Measurements from ENCODE around the gene NFASC. TPM values are rescaled to one million over a fixed set of nuclear protein-coding genes. Genes with fewer than 3 reads are reported as not detected.

NFASC gene
- polyA plus RNA-seq, 3 donors: 0.08 TPM; not detected in 2

GRCh38 chr1:204879351-204879750 lies 8.7 kb downstream of the NFASC start:
- Mint-ChIP-seq H3K27me3 (ENCODE audit: low read depth in 3 of 3) (peaks cover 4 to 24% (median 19%) of the 10 kb centered on the region in 3 donors), H3K4me1 (no peaks in the 10 kb centered on the region), H3K4me3 (no peak overlapping the region), H3K27ac (no peak overlapping the region), H3K36me3 (no peaks in the 10 kb centered on the region), H3K9me3 (no peaks in the 10 kb centered on the region)
- H3K4me3 ChIP-seq (replicated peaks in 1 of 3; ENCODE audit: low read depth in 2 of 3, low read length in 3 of 3): no peak overlapping the region
- no peak for DNase-seq
- H3K27me3 ChIP-seq (ENCODE audit: control insufficient read depth in 2 of 2, insufficient read depth in 2 of 2, low read length in 2 of 2): peaks cover 2 to 6% of the 10 kb centered on the region in 2 donors
- no peaks in the 10 kb centered on the region for H3K4me1 ChIP-seq (ENCODE audit: control insufficient read depth in 1 of 2, insufficient read depth in 2 of 2, low read length in 2 of 2)
- intact Hi-C loops (cut with micrococcal nuclease): no loop called here
- no peaks in the 10 kb centered on the region for H3K79me2 ChIP-seq (ENCODE audit: insufficient read depth, low read length)
- TF ChIP-seq, protein P1, sequence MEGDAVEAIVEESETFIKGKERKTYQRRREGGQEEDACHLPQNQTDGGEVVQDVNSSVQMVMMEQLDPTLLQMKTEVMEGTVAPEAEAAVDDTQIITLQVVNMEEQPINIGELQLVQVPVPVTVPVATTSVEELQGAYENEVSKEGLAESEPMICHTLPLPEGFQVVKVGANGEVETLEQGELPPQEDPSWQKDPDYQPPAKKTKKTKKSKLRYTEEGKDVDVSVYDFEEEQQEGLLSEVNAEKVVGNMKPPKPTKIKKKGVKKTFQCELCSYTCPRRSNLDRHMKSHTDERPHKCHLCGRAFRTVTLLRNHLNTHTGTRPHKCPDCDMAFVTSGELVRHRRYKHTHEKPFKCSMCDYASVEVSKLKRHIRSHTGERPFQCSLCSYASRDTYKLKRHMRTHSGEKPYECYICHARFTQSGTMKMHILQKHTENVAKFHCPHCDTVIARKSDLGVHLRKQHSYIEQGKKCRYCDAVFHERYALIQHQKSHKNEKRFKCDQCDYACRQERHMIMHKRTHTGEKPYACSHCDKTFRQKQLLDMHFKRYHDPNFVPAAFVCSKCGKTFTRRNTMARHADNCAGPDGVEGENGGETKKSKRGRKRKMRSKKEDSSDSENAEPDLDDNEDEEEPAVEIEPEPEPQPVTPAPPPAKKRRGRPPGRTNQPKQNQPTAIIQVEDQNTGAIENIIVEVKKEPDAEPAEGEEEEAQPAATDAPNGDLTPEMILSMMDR (IDR thresholded peaks at IDR 0.05): no peak
- 79% methylated on average over 3 of the region's 3 CpGs for WGBS (ENCODE audit: insufficient coverage)
- no peaks in the 10 kb centered on the region for H4K20me1 ChIP-seq (ENCODE audit: insufficient read depth, low read length)
- H2AFZ ChIP-seq (ENCODE audit: insufficient read depth, low read depth, low read length, poor library complexity, severe bottlenecking): no peak overlapping the region
- H3K4me2 ChIP-seq (replicated peaks; ENCODE audit: extremely low read depth, low read length, poor library complexity, severe bottlenecking): no peak overlapping the region
- H3K9me3 ChIP-seq (replicated peaks in 1 of 2; ENCODE audit: control insufficient read depth in 1 of 2, insufficient read depth in 1 of 2, low read length in 2 of 2): no peaks in the 10 kb centered on the region
- no peak overlapping the region for H3K9ac ChIP-seq (ENCODE audit: insufficient read depth, low read length, poor library complexity, severe bottlenecking)
- no peak overlapping the region for H3K27ac ChIP-seq (ENCODE audit: low read depth in 1 of 2, low read length in 2 of 2)
- no peaks in the 10 kb centered on the region for H3K36me3 ChIP-seq (replicated peaks in 1 of 2; ENCODE audit: control insufficient read depth in 1 of 2, insufficient read depth in 2 of 2, low read length in 2 of 2)

- no peaks in the 10 kb centered on the region for H3K9me3 ChIP-seq (replicated peaks in 1 of 2; ENCODE audit: control insufficient read depth in 1 of 2, insufficient read depth in 1 of 2, low read length in 2 of 2)
- intact Hi-C loops (cut with micrococcal nuclease): no loop called here
- Mint-ChIP-seq H3K9me3 (no peaks in the 10 kb centered on the region), H3K27ac (no peak overlapping the region), H3K36me3 (no peaks in the 10 kb centered on the region), H3K4me1 (no peaks in the 10 kb centered on the region), H3K4me3 (no peak overlapping the region), H3K27me3 (ENCODE audit: low read depth in 3 of 3) (peaks cover 4 to 24% (median 21%) of the 10 kb centered on the region in 3 donors)
- no peaks in the 10 kb centered on the region for H4K20me1 ChIP-seq (ENCODE audit: insufficient read depth, low read length)
- H3K27me3 ChIP-seq (ENCODE audit: control insufficient read depth in 2 of 2, insufficient read depth in 2 of 2, low read length in 2 of 2): peaks cover 2 to 6% of the 10 kb centered on the region in 2 donors
- WGBS (ENCODE audit: insufficient coverage): 100% methylated on average over 5 of the region's 7 CpGs
- no peak overlapping the region for H3K4me3 ChIP-seq (replicated peaks in 1 of 3; ENCODE audit: low read depth in 2 of 3, low read length in 3 of 3)
- H3K79me2 ChIP-seq (ENCODE audit: insufficient read depth, low read length): no peaks in the 10 kb centered on the region
- no peak for DNase-seq
- TF ChIP-seq, protein P1 (IDR thresholded peaks at IDR 0.05): no peak
- H2AFZ ChIP-seq (ENCODE audit: insufficient read depth, low read depth, low read length, poor library complexity, severe bottlenecking): no peak overlapping the region
- no peak overlapping the region for H3K27ac ChIP-seq (ENCODE audit: low read depth in 1 of 2, low read length in 2 of 2)
- no peaks in the 10 kb centered on the region for H3K4me1 ChIP-seq (ENCODE audit: control insufficient read depth in 1 of 2, insufficient read depth in 2 of 2, low read length in 2 of 2)
- H3K36me3 ChIP-seq (replicated peaks in 1 of 2; ENCODE audit: control insufficient read depth in 1 of 2, insufficient read depth in 2 of 2, low read length in 2 of 2): no peaks in the 10 kb centered on the region
- H3K4me2 ChIP-seq (replicated peaks; ENCODE audit: extremely low read depth, low read length, poor library complexity, severe bottlenecking): no peak overlapping the region
- H3K9ac ChIP-seq (ENCODE audit: insufficient read depth, low read length, poor library complexity, severe bottlenecking): no peak overlapping the region
These were observed 10.2 kb downstream of the NFASC start for GRCh38 chr1:204880906-204881305.

Data from CD14-positive monocyte (primary cell).